ENCODE data around the gene PLXNC1.

The PLXNC1 gene

DNA sequence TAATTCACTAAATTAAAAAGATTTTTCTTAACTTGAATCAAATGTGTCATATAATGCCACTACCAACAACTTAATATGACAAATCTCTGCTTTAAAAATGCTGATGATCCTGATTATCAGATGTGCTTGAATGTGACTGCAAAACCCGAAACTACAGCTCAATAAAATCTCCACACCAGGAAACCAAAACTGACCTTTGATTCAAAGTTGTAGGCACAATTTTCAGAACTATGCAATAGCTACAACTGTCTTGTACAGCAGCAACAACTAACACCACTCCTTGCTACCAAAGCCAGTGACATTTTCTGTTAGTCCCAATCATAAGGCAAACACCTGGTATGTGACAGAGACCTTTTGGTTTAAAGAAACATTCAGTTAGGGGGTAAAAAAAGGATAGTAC lies 164.0 kb downstream of the PLXNC1 start:
- TF ChIP-seq GATA2 (IDR thresholded peaks at IDR 0.05; ENCODE audit: low read depth, low read length) (no peak), GATA3 (IDR thresholded peaks at IDR 0.05; ENCODE audit: low read depth, low read length) (no peak)

DNA sequence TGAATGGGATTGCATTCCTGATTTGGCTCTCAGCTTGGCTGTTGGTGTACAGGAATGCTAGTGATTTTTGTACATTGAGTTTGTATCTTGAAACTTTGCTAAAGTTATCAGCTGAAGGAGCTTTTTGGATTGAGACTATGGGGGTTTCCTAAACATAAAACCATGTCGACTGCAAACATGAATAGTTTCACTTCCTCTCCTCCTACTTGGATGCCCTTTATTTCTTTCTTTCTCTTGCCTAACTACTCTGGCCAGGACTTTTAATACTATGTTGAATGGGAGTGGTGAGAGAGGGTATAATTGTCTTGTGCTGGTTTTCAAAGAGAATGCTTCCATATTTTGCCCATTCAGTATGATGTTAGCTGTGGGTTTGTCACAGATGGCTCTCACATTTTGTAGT lies 169.8 kb downstream of the PLXNC1 start:
- TF ChIP-seq GATA3 (IDR thresholded peaks at IDR 0.05; ENCODE audit: low read depth, low read length): no peak
- TF ChIP-seq GATA2 (IDR thresholded peaks at IDR 0.05; ENCODE audit: low read depth, low read length): no peak

DNA sequence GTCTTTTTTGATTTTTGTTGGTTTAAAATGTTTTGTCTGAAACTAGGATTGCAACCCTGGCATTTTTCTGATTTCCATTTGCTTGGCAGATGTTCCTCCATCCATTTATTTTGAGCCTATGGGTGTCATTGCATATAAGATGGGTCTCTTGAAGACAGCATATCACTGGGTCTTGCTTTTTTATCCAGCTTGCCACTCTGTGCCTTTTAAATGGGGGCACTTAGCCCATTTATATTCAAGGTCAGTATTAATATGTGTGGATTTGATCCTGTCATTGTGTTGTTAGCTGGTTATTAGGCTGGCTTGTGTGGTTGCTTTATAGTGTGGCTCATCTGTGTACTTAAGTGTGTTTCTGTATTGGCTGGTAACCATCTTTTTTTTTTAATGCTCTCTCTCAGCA lies 171.7 kb downstream of the PLXNC1 start:
- TF ChIP-seq GATA2 (IDR thresholded peaks at IDR 0.05; ENCODE audit: low read depth, low read length): no peak
- TF ChIP-seq GATA3 (IDR thresholded peaks at IDR 0.05; ENCODE audit: low read depth, low read length): no peak

DNA sequence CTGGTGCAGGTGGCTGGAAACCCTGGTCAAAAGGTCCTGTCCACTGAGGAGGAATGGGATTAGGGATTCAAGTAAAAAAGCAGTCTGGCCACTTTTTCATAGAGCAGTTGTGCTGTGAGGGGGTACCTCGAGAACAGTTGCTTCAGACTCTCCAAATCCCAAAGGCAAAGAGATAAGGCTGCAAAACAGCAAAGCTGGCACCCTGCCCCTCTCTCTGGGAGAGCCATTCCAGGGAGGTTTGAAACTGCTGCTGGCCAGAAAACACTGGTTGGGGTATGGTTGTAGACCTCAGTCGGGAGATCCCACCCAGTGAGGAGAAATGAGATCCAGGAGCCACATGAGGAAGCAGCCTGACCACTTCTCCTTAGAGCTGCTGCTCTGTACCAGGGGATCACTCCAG lies 174.0 kb downstream of the PLXNC1 start:
- TF ChIP-seq GATA2 (IDR thresholded peaks at IDR 0.05; ENCODE audit: low read depth, low read length): no peak
- no peak for TF ChIP-seq GATA3 (IDR thresholded peaks at IDR 0.05; ENCODE audit: low read depth, low read length)

DNA sequence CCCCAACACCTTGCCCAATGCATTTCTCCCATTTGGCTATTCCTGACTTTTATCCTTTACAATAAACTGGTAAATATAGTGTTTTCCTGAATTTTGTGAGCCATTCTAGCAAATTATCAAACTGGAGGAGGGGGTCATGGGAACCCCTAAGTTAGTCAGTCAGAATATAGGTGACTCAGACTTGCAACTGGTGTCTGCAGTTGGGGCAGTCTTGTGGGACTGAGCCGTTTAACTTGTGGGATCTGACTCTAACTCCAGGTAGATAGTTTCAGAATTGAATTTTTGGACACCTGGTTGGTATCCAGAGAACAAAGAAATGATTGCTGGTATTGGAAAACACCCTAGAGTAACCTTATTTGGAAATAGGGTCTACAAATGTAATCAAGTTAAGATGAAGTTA lies 177.9 kb downstream of the PLXNC1 start:
- TF ChIP-seq GATA3 (IDR thresholded peaks at IDR 0.05; ENCODE audit: low read depth, low read length) (no peak), GATA2 (IDR thresholded peaks at IDR 0.05; ENCODE audit: low read depth, low read length) (no peak)

DNA sequence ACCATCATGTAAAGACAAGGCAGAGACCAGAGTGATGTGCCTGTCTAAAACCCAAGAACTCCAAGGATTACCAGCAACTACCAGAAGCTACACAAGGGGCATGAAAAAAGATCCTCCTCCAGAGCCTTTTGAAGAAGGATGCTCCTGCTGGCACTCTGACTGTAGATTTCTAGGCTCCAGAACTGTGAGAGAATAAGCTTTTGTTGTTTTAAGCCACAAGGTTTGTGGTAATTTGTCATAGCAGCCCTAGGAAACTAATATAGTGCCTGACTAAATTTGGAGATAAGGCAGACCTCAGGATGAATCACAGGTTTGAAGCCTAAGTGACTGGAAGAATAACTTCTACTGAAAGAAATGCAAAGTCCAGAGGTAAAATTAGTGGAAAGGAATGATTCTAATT lies 178.3 kb downstream of the PLXNC1 start:
- TF ChIP-seq GATA3 (IDR thresholded peaks at IDR 0.05; ENCODE audit: low read depth, low read length): no peak
- TF ChIP-seq GATA2 (IDR thresholded peaks at IDR 0.05; ENCODE audit: low read depth, low read length): no peak

DNA sequence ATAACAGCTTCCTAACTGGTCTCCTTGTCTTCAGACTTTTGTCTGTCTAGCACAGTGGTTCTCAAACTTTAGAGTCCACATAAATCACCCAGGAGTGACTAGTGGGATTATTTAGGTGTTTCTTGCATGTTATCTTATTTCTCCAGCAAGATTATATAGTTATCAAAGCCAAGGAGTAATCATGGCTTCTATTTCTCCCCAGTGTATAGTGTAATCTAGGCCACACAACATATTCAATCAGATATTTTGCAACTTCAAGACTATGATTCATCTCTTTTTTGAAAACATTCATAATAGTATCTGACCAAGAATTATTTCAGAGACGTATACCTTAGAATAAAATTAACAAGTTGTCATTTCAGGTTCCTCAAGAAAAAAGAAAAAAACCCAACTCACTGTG lies 179.4 kb downstream of the PLXNC1 start:
- TF ChIP-seq GATA3 (IDR thresholded peaks at IDR 0.05; ENCODE audit: low read depth, low read length) (no peak), GATA2 (IDR thresholded peaks at IDR 0.05; ENCODE audit: low read depth, low read length) (no peak)

DNA sequence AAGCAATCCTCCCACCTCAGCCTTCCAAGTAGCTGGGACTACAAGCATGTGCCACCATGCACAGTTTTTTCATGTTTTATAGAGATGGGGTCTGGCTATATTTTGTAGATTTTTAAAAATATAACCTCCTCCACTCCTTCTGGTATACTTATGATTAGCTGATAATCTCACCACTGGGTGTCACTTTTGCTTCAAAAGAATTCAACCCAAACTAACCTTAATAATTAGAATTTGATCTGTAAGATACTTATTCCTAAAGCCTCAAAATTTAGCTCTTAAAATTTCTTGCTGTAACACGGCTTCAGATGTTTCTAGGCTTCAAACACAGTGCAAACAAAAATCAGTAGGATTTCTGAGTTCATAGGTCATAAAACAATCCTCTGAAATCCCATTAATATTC lies 181.0 kb downstream of the PLXNC1 start:
- TF ChIP-seq GATA2 (IDR thresholded peaks at IDR 0.05; ENCODE audit: low read depth, low read length) (no peak), GATA3 (IDR thresholded peaks at IDR 0.05; ENCODE audit: low read depth, low read length) (no peak)

DNA sequence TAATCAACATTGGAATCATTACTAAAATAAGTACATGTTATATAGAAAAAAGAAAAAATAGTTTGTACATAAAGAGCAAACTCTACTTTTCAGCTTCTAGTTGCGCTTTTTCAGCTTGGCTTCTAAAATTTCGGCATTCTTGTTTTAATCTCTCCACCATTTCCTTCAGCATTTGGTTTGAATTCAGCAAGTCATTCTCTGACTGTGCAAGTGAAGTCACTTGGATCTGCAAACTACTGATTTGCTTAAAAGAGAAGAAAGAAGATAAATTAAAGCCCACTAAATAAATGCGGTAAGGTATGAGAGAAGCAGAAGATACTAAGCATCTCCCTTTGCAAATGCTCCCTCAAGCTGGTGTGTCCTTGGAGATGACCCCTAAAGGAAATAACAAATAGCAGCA lies 185.0 kb downstream of the PLXNC1 start:
- no peak for TF ChIP-seq GATA2 (IDR thresholded peaks at IDR 0.05; ENCODE audit: low read depth, low read length)
- TF ChIP-seq GATA3 (IDR thresholded peaks at IDR 0.05; ENCODE audit: low read depth, low read length): no peak

DNA sequence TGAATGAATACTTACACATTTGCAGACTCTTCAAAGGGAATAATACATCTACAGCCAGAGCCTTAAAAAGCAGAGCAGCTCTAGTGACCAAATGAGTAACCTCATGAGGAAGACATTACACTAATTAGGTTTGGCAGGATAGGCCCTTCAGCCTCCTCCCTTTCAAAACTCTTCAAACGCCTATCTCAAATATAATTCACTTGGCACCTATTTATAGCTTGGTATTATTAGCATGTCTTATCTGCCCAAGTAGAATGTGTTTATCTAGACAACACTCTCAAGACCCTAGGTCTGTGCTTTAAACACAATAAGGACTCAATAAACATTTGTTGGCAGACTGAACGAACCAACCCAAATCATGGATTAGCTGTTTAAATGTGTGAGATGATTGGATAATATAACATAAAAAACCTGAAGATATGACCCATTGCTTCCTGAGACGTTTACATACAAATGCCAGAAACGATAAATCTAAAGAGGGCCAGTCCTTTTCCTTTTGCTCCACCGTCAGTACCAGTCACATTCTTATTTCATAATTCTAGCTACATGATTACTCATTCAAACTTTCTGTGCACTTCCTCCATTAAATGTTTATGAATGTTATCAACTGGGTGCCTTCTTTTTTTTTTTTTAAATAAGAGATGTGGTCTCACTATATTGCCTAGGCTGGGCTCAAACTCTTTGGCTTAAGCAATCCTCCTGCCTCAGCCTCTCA lies 188.0 kb downstream of the PLXNC1 start:
- TF ChIP-seq GATA3 (IDR thresholded peaks at IDR 0.05; ENCODE audit: low read depth, low read length) (no peak), GATA2 (IDR thresholded peaks at IDR 0.05; ENCODE audit: low read depth, low read length) (no peak)

DNA sequence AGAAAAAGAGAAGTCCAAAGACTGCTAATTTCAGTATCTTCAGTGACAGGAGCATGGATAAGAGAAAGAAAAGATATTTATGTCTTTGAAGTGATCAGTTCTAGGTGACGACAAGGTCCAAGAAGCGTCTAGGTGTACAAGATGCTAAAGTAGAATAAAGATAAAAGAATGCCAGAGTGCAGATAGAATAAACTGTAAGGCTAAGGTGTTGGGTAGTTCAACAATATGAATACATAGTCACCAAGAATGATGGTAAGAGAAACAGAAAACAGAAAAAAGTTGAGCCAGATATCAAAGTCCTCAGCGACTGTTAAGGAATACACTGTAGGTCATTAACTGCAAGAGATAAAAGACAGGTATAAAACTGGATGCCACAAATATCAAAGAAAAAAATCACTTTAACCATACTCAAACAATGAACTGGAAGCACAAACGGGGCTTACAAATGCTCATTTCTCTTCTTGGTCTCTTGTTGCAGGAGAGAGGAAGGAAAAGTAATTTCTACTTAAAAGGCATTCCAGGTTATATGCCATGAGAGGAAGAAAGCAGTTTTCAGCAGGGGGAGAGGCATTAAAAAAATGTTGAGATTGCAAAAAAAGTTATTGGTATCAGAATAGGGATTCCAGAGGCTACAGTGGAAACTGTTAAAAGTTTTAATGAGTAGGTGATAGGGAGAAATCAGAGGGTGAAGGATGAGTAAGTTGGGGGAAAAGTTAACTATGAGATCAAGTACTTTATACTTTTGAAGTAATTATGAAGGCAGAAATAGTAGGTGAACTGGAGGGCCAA lies 189.8 kb downstream of the PLXNC1 start:
- TF ChIP-seq GATA2 (IDR thresholded peaks at IDR 0.05; ENCODE audit: low read depth, low read length) (no peak), GATA3 (IDR thresholded peaks at IDR 0.05; ENCODE audit: low read depth, low read length) (no peak)

DNA sequence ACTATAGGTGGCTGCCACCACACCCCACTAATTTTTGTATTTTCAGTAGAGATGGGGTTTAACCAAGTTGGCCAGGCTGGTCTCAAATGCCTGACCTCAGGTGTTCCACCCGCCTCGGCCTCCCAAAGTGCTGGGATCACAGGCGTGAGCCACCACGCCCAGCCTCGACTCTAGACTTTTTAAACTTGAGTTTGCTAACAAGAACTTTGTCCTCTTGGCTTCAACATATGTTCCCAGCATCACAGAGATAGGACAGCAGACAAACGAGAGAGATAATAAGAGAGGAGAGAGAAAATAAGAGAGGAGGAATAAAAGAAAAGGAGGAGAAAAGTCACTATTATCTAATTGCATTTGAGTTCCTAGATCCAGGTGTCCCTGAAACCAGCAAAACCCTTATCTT lies 192.2 kb downstream of the PLXNC1 start:
- no peak for TF ChIP-seq GATA2 (IDR thresholded peaks at IDR 0.05; ENCODE audit: low read depth, low read length)
- no peak for TF ChIP-seq GATA3 (IDR thresholded peaks at IDR 0.05; ENCODE audit: low read depth, low read length)

DNA sequence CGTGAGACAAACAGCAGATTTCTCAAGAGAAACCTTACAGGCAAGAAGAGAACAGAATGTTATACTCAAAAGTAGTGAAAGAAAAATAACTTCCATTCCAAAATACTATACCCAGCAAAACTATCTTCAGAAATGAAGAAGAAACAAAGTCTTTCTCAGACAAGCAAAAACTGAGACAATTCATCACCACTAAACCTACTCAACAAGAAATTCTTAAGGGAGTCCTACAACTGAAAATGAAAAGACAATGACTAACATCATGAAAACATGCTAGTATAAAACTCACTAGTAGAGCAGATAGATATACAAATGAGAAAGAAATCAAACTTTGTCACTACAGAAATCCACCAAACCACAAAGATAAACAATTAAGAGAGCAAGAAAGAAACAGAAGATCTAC lies 204.8 kb downstream of the PLXNC1 start:
- no peak for TF ChIP-seq GATA3 (IDR thresholded peaks at IDR 0.05; ENCODE audit: low read depth, low read length)
- TF ChIP-seq GATA2 (IDR thresholded peaks at IDR 0.05; ENCODE audit: low read depth, low read length): no peak
